Measurements from ENCODE around the gene PIGB. TPM values are rescaled to one million over a fixed set of nuclear protein-coding genes. Genes with fewer than 3 reads are reported as not detected.

Gene PIGB
- total RNA-seq, 4 donors from 2014 or later = 12.9 to 29.4 (median 24.1) TPM

MicroRNAs within 50 kb of the gene (microRNA counts, 767-probe panel; counts per million panel counts)
- 0 counts per million in 2 donors for microRNA hsa-miR-628-3p
- 0 to 2,003 counts per million in 2 donors for microRNA hsa-miR-628-5p

Small RNAs within 50 kb of the gene (microRNA-seq; reads per million reads assigned to microRNA genes)
- 136 reads per million, percentile 57 among the genes with 10 or more reads in this experiment for gene MIR628

Other genes starting within 250 kb of the PIGB start
- gene RSL24D1, start 122.3 kb upstream of the PIGB start, total RNA-seq = 100 to 1,000 TPM in 1 of 4 donors, 10 to 100 TPM in 3; 42.4 to 127 (median 70.3) TPM
- gene RAB27A, start 29.4 kb upstream of the PIGB start, total RNA-seq = 10 to 100 TPM; 14.7 to 35.6 (median 26.4) TPM
- 10 to 100 TPM; 16.9 to 32.3 (median 21.6) TPM for gene PIGBOS1, start 99 bp upstream of the PIGB start, total RNA-seq
- 100 to 1,000 TPM; 100 to 130 (median 111) TPM for gene CCPG1, start 89.1 kb downstream of the PIGB start, total RNA-seq
- gene PIERCE2, start 89.3 kb downstream of the PIGB start, total RNA-seq = 1 to 10 TPM; 1.2 to 5.7 (median 2.7) TPM
- gene DNAAF4, start 189.0 kb downstream of the PIGB start, total RNA-seq = 10 to 100 TPM; 10.3 to 16.3 (median 12.9) TPM